Activated CD4-positive, alpha-beta memory T cell treated with anti-CD3 and anti-CD28 coated beads for 36 hours (primary cell): Measurements from ENCODE around the gene CTSF. TPM values are rescaled to one million over a fixed set of nuclear protein-coding genes. Genes with fewer than 3 reads are reported as not detected.
"Not testable (repeated sequence)": the region's sequence is repeated elsewhere in the genome, so short reads cannot be mapped to it uniquely, and the experiment has no call there.

Source experiments
- CTCF ChIA-PET: fragments of 350-600 bp; sonication (Branson Sonifier 250); formaldehyde crosslinking; loops from one replicate; lab custom pipeline; 2021; ENCODE audit warnings: antibody characterized with exemption, inconsistent platforms; lab: Charles Lee
- POLR2A ChIA-PET: fragments of 350-600 bp; sonication (Branson Sonifier 250); formaldehyde crosslinking; loops from one replicate; lab custom pipeline; 2021; ENCODE audit warnings: antibody characterized with exemption; lab: Charles Lee
- DNase-seq: peaks from one replicate; pipeline ENCODE4 v3.0.0-alpha.2; 2020
- H3K27ac Mint-ChIP-seq: one replicate; pipeline ENCODE4 v1.8.0; 2021; ENCODE audit warnings: mixed read lengths
- H3K27me3 Mint-ChIP-seq: one replicate; pipeline ENCODE4 v1.8.0; 2021; ENCODE audit warnings: mixed read lengths
- H3K36me3 Mint-ChIP-seq: one replicate; pipeline ENCODE4 v1.8.0; 2021; ENCODE audit warnings: mixed read lengths
- H3K4me1 Mint-ChIP-seq: one replicate; pipeline ENCODE4 v1.8.0; 2021; ENCODE audit warnings: low read depth, mixed read lengths
- H3K4me3 Mint-ChIP-seq: one replicate; pipeline ENCODE4 v1.8.0; 2021; ENCODE audit warnings: mild to moderate bottlenecking, mixed read lengths
- H3K9me3 Mint-ChIP-seq: one replicate; pipeline ENCODE4 v1.8.0; 2021; ENCODE audit warnings: mixed read lengths
- intact Hi-C: fragments of 100-400 bp; cut with micrococcal nuclease; formaldehyde crosslinking; loops from one replicate; pipeline ENCODE4 v1.15.1; 2023
- total RNA-seq, 2 experiments: library from RNA; stranded (reverse); gene quantifications; one replicate each; pipeline ENCODE4 v1.2.3, GENCODE V29; 2021

Gene CTSF
- total RNA-seq, 2 experiments from 2014 or later, result 1.4 to 1.5 TPM

- Mint-ChIP-seq H3K36me3 (peaks cover 3% of the 10 kb centered on the region), H3K4me3 (peak within 1 kb of the TSS; percentile 80), H3K9me3 (no peaks in the 10 kb centered on the region), H3K27ac (peak within 1 kb of the TSS; percentile 74), H3K4me1 (peaks cover 14% of the 10 kb centered on the region), H3K27me3 (no peaks in the 10 kb centered on the region)
- intact Hi-C loops, result loop anchor here (1.0 to 5.0 kb wide), 6 partner anchors 47 to 296 kb away; partner anchors contain the start of genes CCDC87, CCS, DPP3 and RBM14
- DNase-seq, result peak; percentile 96
- ChIA-PET POLR2A (interaction anchor here (0.7 to 2.2 kb wide), 13 partner anchors 8 to 310 kb away, joined by 3 to 16 read pairs (median 4); partner anchors contain the start of genes BBS1, CCDC87, DPP3 and PELI3), CTCF (interaction anchor here (0.7 to 4.6 kb wide), 6 partner anchors 9 to 132 kb away, joined by 3 to 44 read pairs (median 4); partner anchors contain the start of genes CCDC87, CCS and RBM4B)
These were observed 22.6 kb downstream of the CTSF start, which contains the start of gene ZDHHC24 for GRCh38 chr11:66545701-66546367. Gene ZDHHC24, minus strand, starts transcription at chr11:66546048. Its CDS starts 45 bp downstream, at chr11:66546003.

GRCh38 chr11:66544952-66545351 is 23.5 kb downstream of the CTSF start:
- H3K36me3 Mint-ChIP-seq, result not testable (repeated sequence)
- H3K27ac Mint-ChIP-seq, result peak overlapping the region; percentile 74

GRCh38 chr11:66543263-66544107 is 24.9 kb downstream of the CTSF start:
- intact Hi-C loops, result no loop called here
- H3K27me3 Mint-ChIP-seq, result no peaks in the 10 kb centered on the region
- H3K27ac Mint-ChIP-seq, result peak overlapping the region; percentile 80
- peak; percentile 77 for DNase-seq
- ChIA-PET CTCF (interaction anchor here (0.6 to 4.6 kb wide), 2 partner anchors 134 to 400 kb away, joined by 3 to 44 read pairs; partner anchors contain the start of gene RBM4B), POLR2A (no interaction called here)
- H3K36me3 Mint-ChIP-seq, result peaks cover 3% of the 10 kb centered on the region
- peak overlapping the region; percentile 64 for H3K4me3 Mint-ChIP-seq
- no peaks in the 10 kb centered on the region for H3K9me3 Mint-ChIP-seq
- peaks cover 14% of the 10 kb centered on the region for H3K4me1 Mint-ChIP-seq

More at GRCh38 chr11:66544952-66545351, 23.5 kb downstream of the CTSF start:
- intact Hi-C loops, result loop anchor here (5.0 kb wide), 1 partner anchor 297 kb away; the partner anchor contains the start of gene RCE1
- not testable (repeated sequence) for H3K9me3 Mint-ChIP-seq, DNase-seq, H3K27me3 Mint-ChIP-seq
- CTCF ChIA-PET, result interaction anchor here (0.7 to 4.6 kb wide), 2 partner anchors 34 to 133 kb away, joined by 3 to 44 read pairs; partner anchors contain the start of gene RBM4B
- H3K4me1 Mint-ChIP-seq, result peaks cover 14% of the 10 kb centered on the region
- POLR2A ChIA-PET, result interaction anchor here (0.6 to 2.2 kb wide), 4 partner anchors 71 to 172 kb away, joined by 3 to 16 read pairs (median 13); partner anchors contain the start of genes RBM14, RBM4 and RBM4B
- peak overlapping the region; percentile 80 for H3K4me3 Mint-ChIP-seq

- Mint-ChIP-seq H3K4me1 (peaks cover 14% of the 10 kb centered on the region), H3K36me3 (peaks cover 3% of the 10 kb centered on the region), H3K27ac (peak overlapping the region; percentile 0), H3K9me3 (no peaks in the 10 kb centered on the region), H3K4me3 (no peak overlapping the region), H3K27me3 (no peaks in the 10 kb centered on the region)
- no peak for DNase-seq
- ChIA-PET POLR2A (interaction anchor here (0.9 kb wide), 1 partner anchor 32 kb away, joined by 3 read pairs; no protein-coding TSS in a partner anchor), CTCF (interaction anchor here (0.6 to 4.6 kb wide), 2 partner anchors 136 to 401 kb away, joined by 3 to 44 read pairs; partner anchors contain the start of gene RBM4B)
- intact Hi-C loops, result no loop called here
These were observed 26.0 kb downstream of the CTSF start for GRCh38 chr11:66542362-66542761.

DNA sequence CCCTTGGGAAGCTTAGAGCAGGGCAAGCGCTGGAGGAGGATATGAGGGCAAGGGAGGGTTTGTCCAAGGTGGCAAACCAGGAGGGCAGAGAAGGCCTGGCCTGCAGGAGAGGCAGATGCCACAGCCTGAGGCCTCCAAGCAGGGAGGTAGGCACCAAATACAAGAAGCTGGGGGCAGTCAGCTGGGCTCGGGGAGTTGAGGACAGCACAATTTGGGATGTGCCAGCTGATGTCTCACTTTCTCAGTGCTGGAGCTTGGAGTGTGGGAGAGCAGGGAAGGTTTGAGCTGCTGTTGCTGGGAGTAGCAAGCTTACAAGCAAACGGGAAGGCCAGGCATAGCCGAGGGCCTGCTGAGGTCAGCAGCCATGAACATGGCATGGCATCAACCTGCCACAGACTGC is 26.5 kb downstream of the CTSF start:
- Mint-ChIP-seq H3K4me1 (peaks cover 14% of the 10 kb centered on the region), H3K27me3 (no peaks in the 10 kb centered on the region), H3K36me3 (peaks cover 3% of the 10 kb centered on the region), H3K4me3 (no peak overlapping the region), H3K9me3 (no peaks in the 10 kb centered on the region), H3K27ac (no peak overlapping the region)
- intact Hi-C loops, result no loop called here
- DNase-seq, result no peak
- ChIA-PET POLR2A (interaction anchor here (0.9 kb wide), 1 partner anchor 31 kb away, joined by 3 read pairs; no protein-coding TSS in a partner anchor), CTCF (no interaction called here)

DNA sequence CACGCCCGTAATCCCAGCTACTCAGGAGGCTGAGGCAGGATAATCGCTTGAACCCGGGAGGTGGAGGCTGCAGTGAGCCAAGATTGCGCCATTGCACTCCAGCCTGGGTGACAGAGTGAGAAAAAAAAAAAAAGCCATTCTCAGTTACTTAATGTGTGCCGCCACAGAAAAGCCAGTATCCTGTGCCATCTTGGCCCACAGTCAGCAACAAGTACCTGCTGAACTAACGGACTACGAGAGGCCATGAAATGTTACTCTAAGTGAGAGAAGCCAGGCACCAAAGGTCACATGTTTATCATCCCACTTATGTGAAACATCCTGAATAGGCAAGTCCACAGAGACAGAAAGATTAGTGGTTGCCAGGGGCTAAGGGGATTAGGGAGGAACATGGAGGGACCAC is 27.8 kb downstream of the CTSF start:
- H3K27me3 Mint-ChIP-seq, DNase-seq, H3K9me3 Mint-ChIP-seq, H3K4me3 Mint-ChIP-seq, H3K27ac Mint-ChIP-seq, intact Hi-C loops, H3K36me3 Mint-ChIP-seq, POLR2A ChIA-PET: not testable (repeated sequence)
- CTCF ChIA-PET, result interaction anchor here (0.6 kb wide), 1 partner anchor 152 kb away, joined by 3 read pairs; no protein-coding TSS in a partner anchor
- peaks cover 14% of the 10 kb centered on the region for H3K4me1 Mint-ChIP-seq

GRCh38 chr11:66539870-66540213 is 28.6 kb downstream of the CTSF start:
- CTCF ChIA-PET, result no interaction called here

DNA sequence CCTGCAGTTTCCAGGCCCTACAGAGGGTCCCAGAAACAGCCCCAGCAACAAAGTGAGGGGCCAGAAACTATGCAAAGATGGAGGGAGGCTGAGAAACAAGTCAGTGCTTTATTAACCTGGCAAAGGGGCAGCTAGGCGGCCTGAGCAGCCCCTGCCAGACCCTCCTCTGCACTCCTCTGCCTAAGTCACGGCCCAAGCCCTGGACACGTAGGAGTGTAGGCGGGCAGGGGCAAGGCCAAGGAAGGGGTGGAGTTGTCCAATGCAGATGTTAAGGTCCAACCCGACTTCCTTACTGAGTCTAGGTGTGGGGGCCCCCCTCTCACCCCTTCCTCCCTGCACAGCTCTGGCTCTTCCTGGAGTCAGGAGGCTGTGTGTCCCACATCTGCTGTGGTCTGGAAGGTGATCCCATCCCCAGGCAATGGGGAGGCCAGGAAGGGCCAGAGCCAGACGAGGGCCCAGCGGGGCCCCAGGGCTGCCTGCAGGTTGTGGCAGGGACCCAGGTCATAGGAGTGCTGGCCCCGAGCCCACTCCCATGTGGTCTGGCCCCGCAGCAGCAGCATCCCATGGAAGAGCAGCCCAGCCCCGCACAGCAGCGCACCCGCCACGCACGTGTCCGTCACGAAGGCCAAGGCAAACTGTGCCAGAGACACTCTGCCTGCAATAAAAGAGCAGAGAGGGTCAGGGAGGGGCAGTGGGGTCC is 29.1 kb downstream of the CTSF start:
- intact Hi-C loops, result no loop called here
- ChIA-PET POLR2A (no interaction called here), CTCF (no interaction called here)
- Mint-ChIP-seq H3K4me3 (no peak overlapping the region), H3K27ac (no peak overlapping the region), H3K9me3 (no peaks in the 10 kb centered on the region), H3K36me3 (peaks cover 8% of the 10 kb centered on the region), H3K4me1 (peaks cover 9% of the 10 kb centered on the region), H3K27me3 (no peaks in the 10 kb centered on the region)
- no peak for DNase-seq

More at GRCh38 chr11:66539870-66540213, 28.6 kb downstream of the CTSF start:
- no peaks in the 10 kb centered on the region for H3K27me3 Mint-ChIP-seq
- POLR2A ChIA-PET, result no interaction called here
- H3K36me3 Mint-ChIP-seq, result peaks cover 8% of the 10 kb centered on the region
- peaks cover 11% of the 10 kb centered on the region for H3K4me1 Mint-ChIP-seq
- intact Hi-C loops, result no loop called here
- DNase-seq, result no peak
- H3K27ac Mint-ChIP-seq, result no peak overlapping the region
- H3K9me3 Mint-ChIP-seq, result no peaks in the 10 kb centered on the region
- H3K4me3 Mint-ChIP-seq, result no peak overlapping the region

GRCh38 chr11:66532784-66533183 is 35.6 kb downstream of the CTSF start:
- peaks cover 2% of the 10 kb centered on the region for H3K4me1 Mint-ChIP-seq
- CTCF ChIA-PET, result interaction anchor here (1.0 kb wide), 1 partner anchor 124 kb away, joined by 3 read pairs; no protein-coding TSS in a partner anchor
- no peak overlapping the region for H3K27ac Mint-ChIP-seq
- no peaks in the 10 kb centered on the region for H3K27me3 Mint-ChIP-seq
- H3K4me3 Mint-ChIP-seq, result no peak overlapping the region
- H3K9me3 Mint-ChIP-seq, result no peaks in the 10 kb centered on the region
- no peak for DNase-seq
- intact Hi-C loops, result no loop called here
- peaks cover 9% of the 10 kb centered on the region for H3K36me3 Mint-ChIP-seq
- POLR2A ChIA-PET, result no interaction called here

GRCh38 chr11:66531841-66532240 is 36.6 kb downstream of the CTSF start:
- H3K36me3 Mint-ChIP-seq, result peaks cover 11% of the 10 kb centered on the region
- no peak overlapping the region for H3K4me3 Mint-ChIP-seq
- no peaks in the 10 kb centered on the region for H3K27me3 Mint-ChIP-seq
- no peak for DNase-seq
- intact Hi-C loops, result no loop called here
- H3K27ac Mint-ChIP-seq, result no peak overlapping the region
- H3K4me1 Mint-ChIP-seq, result peaks cover 2% of the 10 kb centered on the region
- ChIA-PET POLR2A (no interaction called here), CTCF (no interaction called here)
- H3K9me3 Mint-ChIP-seq, result no peaks in the 10 kb centered on the region

- intact Hi-C loops, result no loop called here
- Mint-ChIP-seq H3K4me3 (no peak overlapping the region), H3K4me1 (peaks cover 2% of the 10 kb centered on the region), H3K9me3 (no peaks in the 10 kb centered on the region), H3K36me3 (peaks cover 11% of the 10 kb centered on the region), H3K27ac (no peak overlapping the region), H3K27me3 (no peaks in the 10 kb centered on the region)
- CTCF ChIA-PET, result no interaction called here
- POLR2A ChIA-PET, result no interaction called here
- no peak for DNase-seq
These were observed 37.3 kb downstream of the CTSF start for GRCh38 chr11:66530927-66531709.
